B cell (primary cell): ENCODE measurements around the gene RBMS3. TPM values are rescaled to one million over a fixed set of nuclear protein-coding genes. Genes with fewer than 3 reads are reported as not detected.

ENCODE experiments used
- ATAC-seq: fragments of 200-7000 bp; cut with Tn5 transposase; one replicate; pipeline ENCODE4 v1.10.0; 2021; ENCODE audit warnings: low read depth, mild to moderate bottlenecking, moderate number of reproducible peaks, moderate library complexity
- CTCF ChIA-PET: fragments of 350-600 bp; sonication (Branson Sonifier 250); formaldehyde crosslinking; loops from one replicate; lab custom pipeline; 2021; ENCODE audit warnings: antibody characterized with exemption, inconsistent platforms; lab: Charles Lee
- POLR2A ChIA-PET: fragments of 350-600 bp; sonication (Branson Sonifier 250); formaldehyde crosslinking; loops from one replicate; lab custom pipeline; 2021; ENCODE audit warnings: antibody characterized with exemption; lab: Charles Lee
- DNase-seq: peaks from one replicate; pipeline ENCODE4 v3.0.0; 2013
- H2AFZ ChIP-seq: 2 replicates; pipeline ENCODE4 v1.6.1; 2012; ENCODE audit warnings: mild to moderate bottlenecking, low read depth, low read length; ENCODE audit not compliant: insufficient read depth, poor library complexity, severe bottlenecking
- H3K27ac ChIP-seq, 2 donors: 1 replicate in 1 of 2; 2 replicates in 1 of 2; pipeline ENCODE4 v1.5.1; 2012 to 2013; ENCODE audit warnings: low read length in 2 of 2, mild to moderate bottlenecking in 2 of 2, moderate library complexity in 1 of 2
- H3K27me3 ChIP-seq, 4 experiments: fragments of 200-600 bp in 1 of 4; sonication (generic) in 1 of 4; replicated peaks in 1 of 4; 1 replicate in 2 of 4; 2 replicates in 2 of 4; pipeline versions ENCODE4 v1.6.1 to v1.7.0; 2013 to 2016; ENCODE audit warnings: low read length in 3 of 4, mild to moderate bottlenecking in 2 of 4, mixed read lengths in 1 of 4, moderate library complexity in 1 of 4; ENCODE audit not compliant: insufficient read depth in 4 of 4, control insufficient read depth in 3 of 4; ENCODE audit errors: control extremely low read depth in 1 of 4
- H3K36me3 ChIP-seq, 2 experiments: replicated peaks in 1 of 2; 1 replicate in 1 of 2; 2 replicates in 1 of 2; pipeline versions ENCODE4 v1.6.1 to v1.7.1; 2013; ENCODE audit warnings: low read length in 1 of 2; ENCODE audit not compliant: insufficient read depth in 2 of 2, control insufficient read depth in 1 of 2; ENCODE audit errors: control extremely low read depth in 1 of 2, extremely low read depth in 1 of 2
- H3K4me1 ChIP-seq, 2 donors: fragments of 200-600 bp in 1 of 2; sonication (generic) in 1 of 2; 1 replicate in 1 of 2; 2 replicates in 1 of 2; pipeline versions ENCODE4 v1.5.1 to v1.6.1; 2013 to 2017; ENCODE audit warnings: low read length in 2 of 2; ENCODE audit not compliant: control insufficient read depth in 2 of 2, insufficient read depth in 2 of 2
- H3K4me2 ChIP-seq: replicated peaks from 2 replicates; pipeline ENCODE3; 2012; ENCODE audit warnings: mild to moderate bottlenecking, low read depth, low read length; ENCODE audit not compliant: poor library complexity, severe bottlenecking
- H3K4me3 ChIP-seq, 5 experiments: fragments of 200-600 bp in 1 of 5; sonication (generic) in 1 of 5; 1 replicate in 3 of 5; 2 replicates in 2 of 5; pipeline versions ENCODE4 v1.5.1 to v1.7.0; 2011 to 2016; ENCODE audit warnings: low read length in 4 of 5, mild to moderate bottlenecking in 4 of 5, low read depth in 2 of 5, control low read depth in 1 of 5, moderate library complexity in 1 of 5; ENCODE audit not compliant: insufficient read depth in 1 of 5; ENCODE audit errors: control extremely low read depth in 1 of 5, extremely low read depth in 1 of 5
- H3K79me2 ChIP-seq: fragments of 200-600 bp; sonication (generic); one replicate; pipeline ENCODE4 v1.6.0; 2016; ENCODE audit warnings: low read length; ENCODE audit not compliant: control insufficient read depth, insufficient read depth
- H3K9ac ChIP-seq: fragments of 200-600 bp; sonication (generic); 2 replicates; pipeline ENCODE4 v1.6.1; 2017; ENCODE audit warnings: mild to moderate bottlenecking, low read length, moderate library complexity
- H3K9me3 ChIP-seq, 3 donors: one replicate each; pipeline versions ENCODE4 v1.6.1 to v1.7.1; 2013; ENCODE audit warnings: low read length in 2 of 3; ENCODE audit not compliant: control insufficient read depth in 2 of 3, insufficient read depth in 1 of 3; ENCODE audit errors: control extremely low read depth in 1 of 3
- H4K20me1 ChIP-seq: 2 replicates; pipeline ENCODE4 v1.6.0; 2012; ENCODE audit warnings: mild to moderate bottlenecking, low read length; ENCODE audit not compliant: insufficient read depth, control insufficient read depth, poor library complexity, severe bottlenecking
- H3K27ac Mint-ChIP-seq: one replicate; pipeline ENCODE4 v1.8.0; 2021; ENCODE audit warnings: mixed read lengths
- H3K27me3 Mint-ChIP-seq: one replicate; pipeline ENCODE4 v1.8.0; 2021; ENCODE audit warnings: mixed read lengths
- H3K4me1 Mint-ChIP-seq: one replicate; pipeline ENCODE4 v1.8.0; 2021; ENCODE audit warnings: mixed read lengths
- H3K4me3 Mint-ChIP-seq: one replicate; pipeline ENCODE4 v1.8.0; 2021; ENCODE audit warnings: mixed read lengths
- H3K9me3 Mint-ChIP-seq: one replicate; pipeline ENCODE4 v1.8.0; 2022; ENCODE audit warnings: mixed read lengths; ENCODE audit not compliant: insufficient read depth
- CTCF ChIP-seq: fragments of 200-600 bp; IDR thresholded peaks from one replicate; pipeline ENCODE4 v1.8.0; 2022; ENCODE audit warnings: antibody characterized with exemption, mild to moderate bottlenecking
- EZH2 ChIP-seq: IDR thresholded peaks from 2 replicates; pipeline ENCODE4 v1.6.1; 2012; ENCODE audit warnings: borderline replicate concordance, low read depth, mild to moderate bottlenecking, moderate library complexity, low read length; ENCODE audit not compliant: insufficient read depth, poor library complexity, severe bottlenecking
- WGBS: methylation state at CpG from one replicate; pipeline ENCODE4 v1.1.5; 2013; ENCODE audit warnings: missing lambda C conversion rate; ENCODE audit not compliant: insufficient coverage; 5-methylcytosine and 5-hydroxymethylcytosine counted together
- intact Hi-C: fragments of 100-400 bp; cut with micrococcal nuclease; formaldehyde crosslinking; loops from one replicate; pipeline ENCODE4 v1.10.0; 2022
- polyA plus RNA-seq: library from polyadenylated mRNA; depleted of rRNA; stranded (reverse); fragments of >200 nt; gene quantifications from 2 replicates; pipeline ENCODE4 v1.2.3, GENCODE V29; 2012
- total RNA-seq, 2 donors: library from RNA; stranded (reverse); fragments of 120-200 nt in 1 of 2; gene quantifications; 1 replicate in 1 of 2; 2 replicates in 1 of 2; pipeline versions ENCODE4 v1.2.3 to v1.2.4, GENCODE V29; 2013 to 2022

The RBMS3 gene
- total and polyA plus RNA-seq, 2 donors (not counting 1 experiment from before 2014, with no cell fraction given), result not detected

- no peaks in the 10 kb centered on the region for H3K9me3 ChIP-seq
- no peak overlapping the region for H3K9ac ChIP-seq
- Mint-ChIP-seq H3K4me3 (no peak overlapping the region), H3K27me3 (no peaks in the 10 kb centered on the region), H3K9me3 (no peaks in the 10 kb centered on the region), H3K4me1 (no peaks in the 10 kb centered on the region), H3K27ac (no peak overlapping the region)
- H3K27ac ChIP-seq, result no peak overlapping the region
- no peaks in the 10 kb centered on the region for H3K79me2 ChIP-seq
- no CpG with 5 or more reads among the region's 2 CpGs for WGBS
- POLR2A ChIA-PET, result no interaction called here
- no peaks in the 10 kb centered on the region for H4K20me1 ChIP-seq
- no peak overlapping the region for H3K4me3 ChIP-seq
- ATAC-seq (no peak), DNase-seq (no peak)
- no peaks in the 10 kb centered on the region for H3K4me1 ChIP-seq
- no peaks in the 10 kb centered on the region for H3K27me3 ChIP-seq
- no peak overlapping the region for H3K4me2 ChIP-seq
- H3K36me3 ChIP-seq, result no peaks in the 10 kb centered on the region
- TF ChIP-seq CTCF (no peak), EZH2 (no peak)
- H2AFZ ChIP-seq, result no peak overlapping the region
- intact Hi-C loops, result no loop called here
- CTCF ChIA-PET, result no interaction called here
Measured at GRCh38 chr3:29761517-29761916, 480.6 kb downstream of the RBMS3 start.

- POLR2A ChIA-PET, result no interaction called here
- H4K20me1 ChIP-seq, result no peaks in the 10 kb centered on the region
- Mint-ChIP-seq H3K4me3 (no peak overlapping the region), H3K27me3 (no peaks in the 10 kb centered on the region), H3K4me1 (no peaks in the 10 kb centered on the region), H3K9me3 (no peaks in the 10 kb centered on the region), H3K27ac (no peak overlapping the region)
- H3K27me3 ChIP-seq, result no peaks in the 10 kb centered on the region
- no peaks in the 10 kb centered on the region for H3K9me3 ChIP-seq
- H3K36me3 ChIP-seq, result no peaks in the 10 kb centered on the region
- H2AFZ ChIP-seq, result no peak overlapping the region
- H3K4me3 ChIP-seq, result no peak overlapping the region
- intact Hi-C loops, result no loop called here
- no peak overlapping the region for H3K4me2 ChIP-seq
- DNase-seq (no peak), ATAC-seq (no peak)
- no CpG with 5 or more reads among the region's 1 CpG for WGBS
- no peak overlapping the region for H3K27ac ChIP-seq
- no peaks in the 10 kb centered on the region for H3K4me1 ChIP-seq
- H3K79me2 ChIP-seq, result no peaks in the 10 kb centered on the region
- CTCF ChIA-PET, result no interaction called here
- no peak overlapping the region for H3K9ac ChIP-seq
- TF ChIP-seq EZH2, result no peak
- no peak for TF ChIP-seq CTCF
Measured at GRCh38 chr3:29763115-29763514, 482.2 kb downstream of the RBMS3 start.
